ENCODE measurements around the gene ABCF2. TPM values are rescaled to one million over a fixed set of nuclear protein-coding genes. Genes with fewer than 3 reads are reported as not detected.

ABCF2 gene
- total RNA-seq, 1 experiment from 2014 or later, result 63.7 TPM

DNA sequence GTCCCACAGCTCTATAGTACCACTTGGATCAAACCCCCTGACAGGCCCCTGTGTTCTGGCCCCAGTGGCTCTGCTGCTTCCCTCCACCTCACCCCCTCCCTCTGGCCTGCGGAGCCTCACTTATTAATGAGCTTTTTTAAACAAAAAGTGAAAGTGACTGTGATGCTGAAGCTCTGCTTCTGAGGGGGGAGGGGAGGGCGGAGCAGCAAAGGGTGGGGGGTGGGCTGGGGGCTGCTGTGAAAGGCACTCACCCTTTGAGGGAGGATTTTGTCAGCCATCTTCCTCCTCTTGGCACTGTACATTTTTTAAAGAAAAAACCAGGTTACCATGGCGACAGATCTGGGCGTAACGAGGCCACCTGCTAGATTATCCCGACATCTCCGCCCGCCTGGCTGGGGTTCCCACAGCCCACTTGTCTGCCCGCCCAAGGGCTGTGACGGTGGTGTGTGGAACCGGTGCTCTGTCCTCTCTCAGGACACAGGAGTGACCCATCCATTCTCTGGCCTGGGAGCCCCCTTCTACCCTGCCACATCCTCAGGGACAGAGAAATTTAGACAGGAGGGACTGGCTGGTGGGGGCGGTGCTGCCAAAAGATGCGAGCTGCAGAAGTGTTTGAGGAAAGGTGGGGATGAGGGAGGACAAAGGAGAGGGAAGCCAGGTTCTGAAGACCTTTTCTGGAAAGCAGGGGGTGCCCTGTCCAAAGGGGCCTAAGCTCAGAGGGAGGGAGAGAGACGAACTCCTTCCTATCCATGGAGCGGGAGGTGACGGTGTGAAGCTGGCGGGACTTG, 16.6 kb upstream of the ABCF2 start:
- Histone ChIP-seq H3K4me1 (ENCODE audit: control insufficient read depth in 1 of 2, insufficient read depth in 2 of 2, low read length in 2 of 2) (peaks cover 17 to 42% of the 10 kb centered on the region in 2 experiments), H2AFZ (ENCODE audit: low read depth, low read length, poor library complexity, severe bottlenecking) (no peak overlapping the region), H3K4me3 (replicated peaks in 1 of 2; ENCODE audit: low read depth in 1 of 2, low read length in 2 of 2) (no peak overlapping the region), H3K27me3 (ENCODE audit: insufficient read depth, low read length) (no peaks in the 10 kb centered on the region), H3K4me2 (ENCODE audit: low read length) (no peak overlapping the region), H3K79me2 (ENCODE audit: insufficient read depth, low read length) (no peaks in the 10 kb centered on the region), H3K9ac (ENCODE audit: low read length) (no peak overlapping the region), H3K27ac (ENCODE audit: low read depth, low read length) (no peak overlapping the region), H3K36me3 (ENCODE audit: control insufficient read depth in 1 of 2, insufficient read depth in 2 of 2, low read length in 2 of 2) (peaks cover 9 to 16% of the 10 kb centered on the region in 2 experiments; a peak in 3 of 4 replicates), H3K9me2 (ENCODE audit: insufficient read depth) (no peaks in the 10 kb centered on the region), H4K20me1 (ENCODE audit: insufficient read depth) (no peaks in the 10 kb centered on the region), H3K9me3 (ENCODE audit: control insufficient read depth in 1 of 2, insufficient read depth in 1 of 2, low read depth in 1 of 2, low read length in 2 of 2) (no peaks in the 10 kb centered on the region)
- intact Hi-C loops (cut with micrococcal nuclease), result loop anchor here (1.0 to 10.0 kb wide), 2 partner anchors 60 to 119 kb away; no protein-coding TSS in a partner anchor
- POLR2A ChIA-PET, result interaction anchor here (1.0 kb wide), 1 partner anchor 16 kb away, joined by 5 read pairs; the partner anchor contains the start of gene ABCF2
- RAD21 ChIA-PET (ENCODE audit: low non-redundant PET in 1 of 2, low total read pairs in 2 of 2, uncharacterized antibody in 2 of 2, unreplicated experiment in 2 of 2), result interaction anchor here in 1 of 2 experiments (0.6 kb wide), 1 partner anchor 107 kb away, joined by 4 read pairs; no protein-coding TSS in a partner anchor
- CTCF ChIA-PET, result interaction anchor here (0.6 to 1.7 kb wide), 11 partner anchors 8 to 367 kb away, joined by 3 to 12 read pairs (median 5); partner anchors contain the start of genes ABCF2 and CHPF2
- TF ChIP-seq EZH2phosphoT487 (IDR thresholded peaks at IDR 0.05; ENCODE audit: borderline replicate concordance) (no peak), RAD21 (IDR thresholded peaks at IDR 0.05; ENCODE audit: low read depth) (no peak)
- no TSS peak for BruUV-seq (replicated peaks)
- no peak for DNase-seq (ENCODE audit: low read depth, low spot score)
- no peak for ATAC-seq

DNA sequence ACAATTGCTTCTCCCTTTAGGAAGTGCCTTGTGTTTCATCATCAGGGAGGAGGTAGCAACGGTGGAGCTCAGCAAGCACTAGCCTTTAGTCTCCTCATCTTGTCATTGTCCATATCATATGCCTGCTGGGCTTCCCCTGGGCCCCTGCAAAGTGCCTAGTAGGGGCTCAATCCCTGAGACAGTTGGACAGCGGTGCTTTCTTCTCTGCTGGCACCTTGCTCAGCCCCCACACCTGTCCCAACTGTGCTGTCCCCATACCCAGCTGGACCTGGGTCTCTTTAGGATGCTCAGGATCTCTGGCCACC, 16.0 kb upstream of the ABCF2 start:
- ATAC-seq (no peak), DNase-seq (ENCODE audit: low read depth, low spot score) (no peak)
- no peaks in the 10 kb centered on the region for H3K27me3 ChIP-seq (ENCODE audit: insufficient read depth, low read length)
- intact Hi-C loops (cut with micrococcal nuclease), result loop anchor here (10.0 kb wide), 1 partner anchor 118 kb away; no protein-coding TSS in a partner anchor
- TF ChIP-seq, protein P1, sequence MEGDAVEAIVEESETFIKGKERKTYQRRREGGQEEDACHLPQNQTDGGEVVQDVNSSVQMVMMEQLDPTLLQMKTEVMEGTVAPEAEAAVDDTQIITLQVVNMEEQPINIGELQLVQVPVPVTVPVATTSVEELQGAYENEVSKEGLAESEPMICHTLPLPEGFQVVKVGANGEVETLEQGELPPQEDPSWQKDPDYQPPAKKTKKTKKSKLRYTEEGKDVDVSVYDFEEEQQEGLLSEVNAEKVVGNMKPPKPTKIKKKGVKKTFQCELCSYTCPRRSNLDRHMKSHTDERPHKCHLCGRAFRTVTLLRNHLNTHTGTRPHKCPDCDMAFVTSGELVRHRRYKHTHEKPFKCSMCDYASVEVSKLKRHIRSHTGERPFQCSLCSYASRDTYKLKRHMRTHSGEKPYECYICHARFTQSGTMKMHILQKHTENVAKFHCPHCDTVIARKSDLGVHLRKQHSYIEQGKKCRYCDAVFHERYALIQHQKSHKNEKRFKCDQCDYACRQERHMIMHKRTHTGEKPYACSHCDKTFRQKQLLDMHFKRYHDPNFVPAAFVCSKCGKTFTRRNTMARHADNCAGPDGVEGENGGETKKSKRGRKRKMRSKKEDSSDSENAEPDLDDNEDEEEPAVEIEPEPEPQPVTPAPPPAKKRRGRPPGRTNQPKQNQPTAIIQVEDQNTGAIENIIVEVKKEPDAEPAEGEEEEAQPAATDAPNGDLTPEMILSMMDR (IDR thresholded peaks at IDR 0.05 in 2 of 3, conservative IDR thresholded peaks at IDR 0.05 in 1 of 3; ENCODE audit: borderline replicate concordance in 1 of 3, insufficient read depth in 1 of 3, low read depth in 2 of 3, low read length in 2 of 3), result no peak
- TF ChIP-seq, protein P2, sequence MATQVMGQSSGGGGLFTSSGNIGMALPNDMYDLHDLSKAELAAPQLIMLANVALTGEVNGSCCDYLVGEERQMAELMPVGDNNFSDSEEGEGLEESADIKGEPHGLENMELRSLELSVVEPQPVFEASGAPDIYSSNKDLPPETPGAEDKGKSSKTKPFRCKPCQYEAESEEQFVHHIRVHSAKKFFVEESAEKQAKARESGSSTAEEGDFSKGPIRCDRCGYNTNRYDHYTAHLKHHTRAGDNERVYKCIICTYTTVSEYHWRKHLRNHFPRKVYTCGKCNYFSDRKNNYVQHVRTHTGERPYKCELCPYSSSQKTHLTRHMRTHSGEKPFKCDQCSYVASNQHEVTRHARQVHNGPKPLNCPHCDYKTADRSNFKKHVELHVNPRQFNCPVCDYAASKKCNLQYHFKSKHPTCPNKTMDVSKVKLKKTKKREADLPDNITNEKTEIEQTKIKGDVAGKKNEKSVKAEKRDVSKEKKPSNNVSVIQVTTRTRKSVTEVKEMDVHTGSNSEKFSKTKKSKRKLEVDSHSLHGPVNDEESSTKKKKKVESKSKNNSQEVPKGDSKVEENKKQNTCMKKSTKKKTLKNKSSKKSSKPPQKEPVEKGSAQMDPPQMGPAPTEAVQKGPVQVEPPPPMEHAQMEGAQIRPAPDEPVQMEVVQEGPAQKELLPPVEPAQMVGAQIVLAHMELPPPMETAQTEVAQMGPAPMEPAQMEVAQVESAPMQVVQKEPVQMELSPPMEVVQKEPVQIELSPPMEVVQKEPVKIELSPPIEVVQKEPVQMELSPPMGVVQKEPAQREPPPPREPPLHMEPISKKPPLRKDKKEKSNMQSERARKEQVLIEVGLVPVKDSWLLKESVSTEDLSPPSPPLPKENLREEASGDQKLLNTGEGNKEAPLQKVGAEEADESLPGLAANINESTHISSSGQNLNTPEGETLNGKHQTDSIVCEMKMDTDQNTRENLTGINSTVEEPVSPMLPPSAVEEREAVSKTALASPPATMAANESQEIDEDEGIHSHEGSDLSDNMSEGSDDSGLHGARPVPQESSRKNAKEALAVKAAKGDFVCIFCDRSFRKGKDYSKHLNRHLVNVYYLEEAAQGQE (IDR thresholded peaks at IDR 0.05; ENCODE audit: low read depth), result no peak
- TF ChIP-seq, protein P3, sequence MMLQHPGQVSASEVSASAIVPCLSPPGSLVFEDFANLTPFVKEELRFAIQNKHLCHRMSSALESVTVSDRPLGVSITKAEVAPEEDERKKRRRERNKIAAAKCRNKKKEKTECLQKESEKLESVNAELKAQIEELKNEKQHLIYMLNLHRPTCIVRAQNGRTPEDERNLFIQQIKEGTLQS (IDR thresholded peaks at IDR 0.05), result no peak
- no peak for TF ChIP-seq TCF7L2 (IDR thresholded peaks at IDR 0.05; ENCODE audit: borderline replicate concordance, extremely low read depth, insufficient read depth, insufficient read length)
- no peak for TF ChIP-seq FOSL1 (IDR thresholded peaks at IDR 0.05; ENCODE audit: low read depth)
- no peak for TF ChIP-seq CBX3 (IDR thresholded peaks at IDR 0.05; ENCODE audit: low read depth)
- TF ChIP-seq SP1 (IDR thresholded peaks at IDR 0.05; ENCODE audit: low read depth), result no peak
- peaks cover 9 to 22% of the 10 kb centered on the region in 2 experiments; a peak in 3 of 4 replicates for H3K36me3 ChIP-seq (ENCODE audit: control insufficient read depth in 1 of 2, insufficient read depth in 2 of 2, low read length in 2 of 2)
- no peak overlapping the region for H3K9ac ChIP-seq (ENCODE audit: low read length)
- no peak overlapping the region for H3K4me2 ChIP-seq (ENCODE audit: low read length)
- CTCF ChIA-PET, result interaction anchor here (0.9 to 1.7 kb wide), 5 partner anchors 9 to 367 kb away, joined by 3 to 9 read pairs (median 5); partner anchors contain the start of gene CHPF2
- H4K20me1 ChIP-seq (ENCODE audit: insufficient read depth), result no peaks in the 10 kb centered on the region
- H3K27ac ChIP-seq (ENCODE audit: low read depth, low read length), result no peak overlapping the region
- RAD21 ChIA-PET (ENCODE audit: low non-redundant PET in 1 of 2, low total read pairs in 2 of 2, uncharacterized antibody in 2 of 2, unreplicated experiment in 2 of 2), result no interaction called here
- no peak overlapping the region for H2AFZ ChIP-seq (ENCODE audit: low read depth, low read length, poor library complexity, severe bottlenecking)
- POLR2A ChIA-PET, result no interaction called here
- H3K79me2 ChIP-seq (ENCODE audit: insufficient read depth, low read length), result no peaks in the 10 kb centered on the region
- H3K9me2 ChIP-seq (ENCODE audit: insufficient read depth), result no peaks in the 10 kb centered on the region
- no TSS peak for BruUV-seq (replicated peaks)
- H3K4me1 ChIP-seq (ENCODE audit: control insufficient read depth in 1 of 2, insufficient read depth in 2 of 2, low read length in 2 of 2), result peaks cover 17 to 38% of the 10 kb centered on the region in 2 experiments
- H3K9me3 ChIP-seq (ENCODE audit: control insufficient read depth in 1 of 2, insufficient read depth in 1 of 2, low read depth in 1 of 2, low read length in 2 of 2), result no peaks in the 10 kb centered on the region
- no peak overlapping the region for H3K4me3 ChIP-seq (replicated peaks in 1 of 2; ENCODE audit: low read depth in 1 of 2, low read length in 2 of 2)
